H1 (cell line): ENCODE measurements around the gene CAMTA1. TPM values are rescaled to one million over a fixed set of nuclear protein-coding genes. Genes with fewer than 3 reads are reported as not detected.

Experiments
- CTCF ChIA-PET: fragments of 300-600 bp; sonication (Branson Sonifier 250); formaldehyde crosslinking; loops from one replicate; lab custom pipeline; 2021; ENCODE audit not compliant: partially characterized antibody; lab: Charles Lee
- POLR2A ChIA-PET: fragments of 300-600 bp; sonication (Branson Sonifier 250); formaldehyde crosslinking; loops from one replicate; lab custom pipeline; 2021; ENCODE audit warnings: inconsistent platforms; ENCODE audit not compliant: partially characterized antibody; lab: Charles Lee
- DNase-seq, 2 experiments: peaks; one replicate each; pipeline versions ENCODE4 v3.0.0 to v3.0.0-alpha.2; 2010 to 2022; ENCODE audit warnings: low spot score in 2 of 2, low read depth in 1 of 2, mixed read lengths in 1 of 2
- FAIRE-seq: peaks from 2 replicates; lab custom pipeline; 2011; peaks lifted over from hg19 to GRCh38; lab: Jason Lieb, UNC
- H2AFZ ChIP-seq: 2 replicates; pipeline ENCODE4 v1.8.1; 2012; ENCODE audit warnings: low read length, inconsistent platforms
- H2AK5ac ChIP-seq: 2 replicates; pipeline ENCODE4 v1.6.1; 2013; ENCODE audit warnings: low read depth, low read length
- H2BK120ac ChIP-seq: replicated peaks from 2 replicates; pipeline ENCODE3; 2013; ENCODE audit warnings: low read depth, low read length, inconsistent platforms
- H2BK12ac ChIP-seq: 2 replicates; pipeline ENCODE4 v1.6.1; 2013; ENCODE audit warnings: low read depth, low read length
- H2BK15ac ChIP-seq: 2 replicates; pipeline ENCODE4 v1.6.1; 2013; ENCODE audit warnings: low read length
- H2BK20ac ChIP-seq: 2 replicates; pipeline ENCODE4 v1.6.1; 2013; ENCODE audit warnings: low read length
- H2BK5ac ChIP-seq: 2 replicates; pipeline ENCODE4 v1.6.1; 2013; ENCODE audit warnings: low read depth, low read length
- H3K14ac ChIP-seq: 2 replicates; pipeline ENCODE4 v1.6.1; 2013; ENCODE audit warnings: inconsistent platforms; ENCODE audit not compliant: insufficient read length
- H3K18ac ChIP-seq: 2 replicates; pipeline ENCODE4 v1.6.1; 2013; ENCODE audit warnings: low read length; ENCODE audit errors: extremely low read depth
- H3K23ac ChIP-seq: 2 replicates; pipeline ENCODE4 v1.6.1; 2013; ENCODE audit warnings: inconsistent platforms; ENCODE audit not compliant: insufficient read length
- H3K23me2 ChIP-seq: 2 replicates; pipeline ENCODE4 v1.6.1; 2013; ENCODE audit warnings: low read depth, low read length
- H3K27ac ChIP-seq: 2 replicates; pipeline ENCODE4 v1.6.1; 2011; ENCODE audit warnings: low read depth, low read length, inconsistent platforms
- H3K27me3 ChIP-seq, 4 experiments: replicated peaks in 1 of 4; 1 replicate in 1 of 4; 2 replicates in 3 of 4; pipeline versions ENCODE4 v1.6.1 to v1.8.1; 2011 to 2013; ENCODE audit warnings: low read length in 3 of 4, mild to moderate bottlenecking in 3 of 4, inconsistent platforms in 2 of 4, mixed read lengths in 2 of 4, moderate library complexity in 1 of 4; ENCODE audit not compliant: control insufficient read depth in 3 of 4, insufficient read depth in 3 of 4; ENCODE audit errors: extremely low read depth in 1 of 4
- H3K36me3 ChIP-seq, 4 experiments: 2 replicates each; pipeline versions ENCODE4 v1.6.1 to v1.8.1; 2011 to 2013; ENCODE audit warnings: mild to moderate bottlenecking in 4 of 4, low read length in 3 of 4, moderate library complexity in 2 of 4, control low read depth in 1 of 4, inconsistent platforms in 1 of 4; ENCODE audit not compliant: insufficient read depth in 4 of 4, control insufficient read depth in 2 of 4
- H3K4ac ChIP-seq: replicated peaks from 2 replicates; pipeline ENCODE3; 2013; ENCODE audit warnings: low read length, low read depth, mixed read lengths, inconsistent platforms; ENCODE audit not compliant: insufficient read length
- H3K4me1 ChIP-seq, 4 experiments: replicated peaks in 1 of 4; 1 replicate in 1 of 4; 2 replicates in 3 of 4; pipeline versions ENCODE4 v1.6.1 to v1.8.1; 2011 to 2013; ENCODE audit warnings: low read length in 3 of 4, inconsistent platforms in 2 of 4, mixed read lengths in 1 of 4; ENCODE audit not compliant: insufficient read depth in 4 of 4, control insufficient read depth in 3 of 4
- H3K4me2 ChIP-seq, 2 experiments: 2 replicates each; pipeline versions ENCODE4 v1.6.1 to v1.8.1; 2011 to 2013; ENCODE audit warnings: low read depth in 2 of 2, low read length in 2 of 2, control low read depth in 1 of 2, inconsistent platforms in 1 of 2, mild to moderate bottlenecking in 1 of 2; ENCODE audit not compliant: insufficient read depth in 1 of 2
- H3K4me3 ChIP-seq, 4 experiments: fragments of 200-600, 300-600 bp in 1 of 4; sonication (generic), shearing (Covaris generic), sonication (Bioruptor Twin) in 1 of 4; 2 replicates each; pipeline versions ENCODE4 v1.5.1 to v1.8.1; 2011 to 2016; ENCODE audit warnings: low read length in 4 of 4, low read depth in 3 of 4, control low read depth in 2 of 4, inconsistent platforms in 2 of 4, mild to moderate bottlenecking in 2 of 4, mixed read lengths in 1 of 4, moderate library complexity in 1 of 4; ENCODE audit not compliant: insufficient read depth in 2 of 4; ENCODE audit errors: extremely low read depth in 1 of 4
- H3K56ac ChIP-seq: replicated peaks from 2 replicates; pipeline ENCODE3; 2013; ENCODE audit warnings: low read depth, mild to moderate bottlenecking, mixed read lengths, low read length, inconsistent platforms; ENCODE audit not compliant: insufficient read length
- H3K79me1 ChIP-seq: 2 replicates; pipeline ENCODE4 v1.6.1; 2013; ENCODE audit warnings: low read depth, low read length, control low read depth
- H3K79me2 ChIP-seq, 2 experiments: 2 replicates each; pipeline versions ENCODE4 v1.6.1 to v1.8.1; 2012 to 2013; ENCODE audit warnings: low read length in 2 of 2, mild to moderate bottlenecking in 2 of 2, inconsistent platforms in 1 of 2; ENCODE audit not compliant: insufficient read depth in 2 of 2, control insufficient read depth in 1 of 2
- H3K9ac ChIP-seq, 4 experiments: replicated peaks in 1 of 4; 1 replicate in 1 of 4; 2 replicates in 3 of 4; pipeline versions ENCODE4 v1.6.1 to v1.8.1; 2011 to 2013; ENCODE audit warnings: low read depth in 3 of 4, low read length in 3 of 4, control low read depth in 2 of 4, mild to moderate bottlenecking in 2 of 4, moderate library complexity in 2 of 4, inconsistent platforms in 1 of 4; ENCODE audit errors: extremely low read depth in 1 of 4
- H3K9me3 ChIP-seq, 2 experiments: 2 replicates each; pipeline versions ENCODE4 v1.6.1 to v1.8.1; 2012 to 2013; ENCODE audit warnings: mild to moderate bottlenecking in 2 of 2, moderate library complexity in 2 of 2, control low read depth in 1 of 2, inconsistent platforms in 1 of 2, low read depth in 1 of 2, low read length in 1 of 2, mixed read lengths in 1 of 2; ENCODE audit not compliant: insufficient read depth in 2 of 2
- H4K20me1 ChIP-seq, 2 experiments: replicated peaks in 1 of 2; 2 replicates each; pipeline versions ENCODE3 to v1.8.1; 2011 to 2013; ENCODE audit warnings: inconsistent platforms in 2 of 2, low read length in 2 of 2, mild to moderate bottlenecking in 1 of 2; ENCODE audit not compliant: insufficient read depth in 2 of 2, control insufficient read depth in 1 of 2
- H4K5ac ChIP-seq: 2 replicates; pipeline ENCODE4 v1.6.1; 2013; ENCODE audit warnings: low read length, low read depth, mixed read lengths, inconsistent platforms; ENCODE audit not compliant: insufficient read length
- H4K8ac ChIP-seq: 2 replicates; pipeline ENCODE4 v1.8.0; 2013; ENCODE audit warnings: mild to moderate bottlenecking, moderate library complexity, low read length, inconsistent platforms; ENCODE audit not compliant: insufficient read depth; ENCODE audit errors: extremely low read depth
- H4K91ac ChIP-seq: replicated peaks from 2 replicates; pipeline ENCODE3; 2013; ENCODE audit warnings: low read length, mixed read lengths, inconsistent platforms; ENCODE audit not compliant: insufficient read length
- BCL11A ChIP-seq, 2 experiments: IDR thresholded peaks; one replicate each; pipeline ENCODE4 v1.6.1; 2011; ENCODE audit warnings: low read depth in 2 of 2, low read length in 2 of 2, mild to moderate bottlenecking in 2 of 2
- CEBPB ChIP-seq: IDR thresholded peaks from 2 replicates; pipeline ENCODE4 v1.6.1; 2012; ENCODE audit warnings: low read depth, low read length
- CTBP2 ChIP-seq: IDR thresholded peaks from 2 replicates; pipeline ENCODE4 v1.7.0; 2011; ENCODE audit warnings: borderline replicate concordance, mild to moderate bottlenecking, moderate library complexity, mixed read lengths, low read length; ENCODE audit not compliant: insufficient read depth, insufficient read length
- HDAC6 ChIP-seq: IDR thresholded peaks from one replicate; pipeline ENCODE4 v1.7.1; 2012; ENCODE audit warnings: low read depth, mild to moderate bottlenecking, inconsistent platforms, low read length, moderate library complexity
- RBBP5 ChIP-seq: IDR thresholded peaks from 2 replicates; pipeline ENCODE4 v1.7.1; 2012; ENCODE audit warnings: low read depth, mild to moderate bottlenecking, inconsistent platforms, low read length, moderate library complexity, borderline replicate concordance
- RXRA ChIP-seq: IDR thresholded peaks from 2 replicates; pipeline ENCODE4 v1.6.1; 2011; ENCODE audit warnings: low read depth, mild to moderate bottlenecking, low read length, moderate library complexity; ENCODE audit not compliant: insufficient read depth
- SRF ChIP-seq: IDR thresholded peaks from 2 replicates; pipeline ENCODE4 v1.6.1; 2011; ENCODE audit warnings: mild to moderate bottlenecking, low read depth, low read length, moderate library complexity
- YY1 ChIP-seq: IDR thresholded peaks from 2 replicates; pipeline ENCODE4 v1.6.1; 2011; ENCODE audit warnings: low read depth, mild to moderate bottlenecking, low read length
- WGBS, 2 experiments: shearing (Covaris generic) in 1 of 2; methylation state at CpG; one replicate each; pipeline versions ENCODE4 v1.1.6 to v1.1.7; 2013 to 2015; ENCODE audit warnings: low lambda C conversion rate in 2 of 2, mixed read lengths in 2 of 2, inconsistent platforms in 1 of 2, low coverage in 1 of 2, missing lambda C conversion rate in 1 of 2; ENCODE audit not compliant: insufficient replicate concordance in 2 of 2, insufficient coverage in 1 of 2, insufficient read length in 1 of 2; ENCODE audit errors: extremely low coverage in 1 of 2, missing lambda C conversion rate in 1 of 2; 5-methylcytosine and 5-hydroxymethylcytosine counted together
- polyA plus RNA-seq, 7 experiments: library from polyadenylated mRNA; depleted of rRNA in 3 of 7; stranded (reverse) in 5 of 7; unstranded in 2 of 7; fragments of >200 nt in 5 of 7; fragments of 200-250 nt in 2 of 7; gene quantifications; 1 replicate in 5 of 7; 2 replicates in 1 of 7; 4 replicates in 1 of 7; pipeline versions ENCODE4 v1.2.1 to v1.2.3, GENCODE V29; 2011 to 2013; ENCODE audit warnings: missing spikeins in 2 of 7, mixed read lengths in 2 of 7
- total RNA-seq: library from RNA; stranded (reverse); fragmentation: NEBNext Ultra II Directional; extraction: Animal tissue kit (Norgen Biotek cat#: 25700); gene quantifications from 2 replicates; pipeline ENCODE4 v1.2.1, GENCODE V29; 2021

CAMTA1 gene
- total and polyA plus RNA-seq, 2 of the 8 experiments (the other 6 are each of a cell fraction or from before 2014, with no cell fraction given): 65.0 to 119 TPM

DNA sequence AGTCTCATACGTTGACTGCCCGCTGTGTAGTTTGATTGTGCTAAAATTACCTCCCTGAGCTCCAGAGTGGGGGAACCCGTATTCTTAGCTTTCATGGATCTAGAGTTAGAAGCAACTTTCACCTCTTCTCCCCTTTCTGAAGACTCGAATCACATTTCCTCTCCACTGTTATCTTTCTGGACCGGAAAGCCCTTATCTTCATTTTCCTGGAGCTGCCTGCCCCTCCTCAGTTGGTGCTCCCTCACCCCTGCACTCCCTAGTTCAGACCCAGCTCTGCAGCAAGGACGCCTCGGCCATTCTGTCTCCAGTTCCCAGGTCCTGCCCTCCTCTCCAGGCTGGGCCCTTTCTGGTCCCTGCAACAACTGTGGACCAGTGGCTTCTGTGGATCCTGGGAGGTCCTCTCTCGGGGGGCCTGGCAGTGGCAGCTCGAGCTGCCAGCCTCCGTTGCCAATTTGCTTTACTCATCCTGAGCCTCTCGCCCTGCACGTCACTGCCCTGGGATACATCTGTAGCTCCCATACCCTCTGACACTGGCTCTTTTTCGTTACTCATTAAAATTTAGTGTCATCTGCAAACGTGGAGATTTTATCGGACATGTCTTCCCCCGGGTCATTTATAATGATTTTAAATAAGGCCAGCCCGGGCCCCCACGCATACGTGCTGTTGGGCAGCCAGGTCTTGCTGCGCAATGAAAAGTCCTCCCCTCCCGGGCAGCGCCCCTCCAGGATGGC, 844.4 kb downstream of the CAMTA1 start:
- FAIRE-seq (no peak), DNase-seq (no peak)
- ChIA-PET POLR2A (interaction anchor here (0.6 kb wide), 1 partner anchor 95 kb away, joined by 4 read pairs; no protein-coding TSS in a partner anchor), CTCF (interaction anchor here (0.8 to 2.2 kb wide), 6 partner anchors 11 to 755 kb away, joined by 3 to 10 read pairs (median 3); no protein-coding TSS in a partner anchor)
- Histone ChIP-seq H3K9ac (no peak overlapping the region), H2AK5ac (no peak overlapping the region), H3K23me2 (no peaks in the 10 kb centered on the region), H2BK120ac (no peak overlapping the region), H3K27ac (no peak overlapping the region), H4K91ac (no peak overlapping the region), H4K5ac (no peak overlapping the region), H2BK20ac (no peak overlapping the region), H3K4me3 (no peak overlapping the region), H2BK15ac (no peak overlapping the region), H3K14ac (no peak overlapping the region), H3K56ac (no peak overlapping the region), H2BK5ac (no peak overlapping the region), H3K27me3 (no peaks in the 10 kb centered on the region), H3K79me2 (no peaks in the 10 kb centered on the region), H2AFZ (no peak overlapping the region), H3K79me1 (no peaks in the 10 kb centered on the region), H3K18ac (no peak overlapping the region; the same call in 1 of the 2 replicates), H3K23ac (no peak overlapping the region), H3K4ac (no peak overlapping the region), H3K36me3 (no peaks in the 10 kb centered on the region), H3K4me2 (no peak overlapping the region), H3K4me1 (peaks cover 0 to 4% (median under 1%) of the 10 kb centered on the region in 4 experiments; a peak in 2 of 7 replicates), H4K20me1 (no peaks in the 10 kb centered on the region), H2BK12ac (no peak overlapping the region), H3K9me3 (no peaks in the 10 kb centered on the region), H4K8ac (no peak overlapping the region)
- WGBS, 2 experiments: 89% methylated on average over 22 of the region's 22 CpGs; no CpG with 5 or more reads in 1 of the 2 experiments
- no peak for TF ChIP-seq RXRA
- TF ChIP-seq CEBPB: no peak
- no peak for TF ChIP-seq YY1
- TF ChIP-seq CTBP2: no peak
- TF ChIP-seq HDAC6: no peak
- TF ChIP-seq RBBP5: no peak
- TF ChIP-seq BCL11A (IDR thresholded peaks at IDR 0.05; ENCODE audit: low read depth in 2 of 2, low read length in 2 of 2): no peak
- no peak for TF ChIP-seq SRF
